Mesenchymal stem cell (in vitro differentiated cells and primary cell): ENCODE results near the gene CDIP1.

Source experiments
- DNase-seq: peaks from one replicate; pipeline ENCODE4 v3.0.0-alpha.2; 2013
- H2AFZ ChIP-seq: one replicate; pipeline ENCODE4 v1.6.1; 2013; ENCODE audit warnings: low read depth, mild to moderate bottlenecking, control low read depth, inconsistent platforms, low read length, moderate library complexity
- H2AK5ac ChIP-seq: 2 replicates; pipeline ENCODE4 v1.6.1; 2013; ENCODE audit warnings: low read length, moderate library complexity, mild to moderate bottlenecking, inconsistent platforms; ENCODE audit not compliant: severe bottlenecking
- H2BK120ac ChIP-seq: one replicate; pipeline ENCODE4 v1.6.1; 2013; ENCODE audit warnings: low read depth, mild to moderate bottlenecking, inconsistent platforms, low read length, moderate library complexity
- H2BK12ac ChIP-seq, 2 experiments: one replicate each; pipeline ENCODE4 v1.6.1; 2013; ENCODE audit warnings: inconsistent platforms in 2 of 2, low read length in 2 of 2, mild to moderate bottlenecking in 2 of 2, moderate library complexity in 2 of 2, control low read depth in 1 of 2
- H2BK15ac ChIP-seq: one replicate; pipeline ENCODE4 v1.6.1; 2013; ENCODE audit warnings: mild to moderate bottlenecking, low read depth, inconsistent platforms; ENCODE audit not compliant: poor library complexity, severe bottlenecking
- H2BK5ac ChIP-seq: 2 replicates; pipeline ENCODE4 v1.6.1; 2013; ENCODE audit warnings: low read depth, mild to moderate bottlenecking, low read length, control low read depth, inconsistent platforms; ENCODE audit not compliant: poor library complexity, severe bottlenecking
- H3K14ac ChIP-seq, 2 experiments: one replicate each; pipeline ENCODE4 v1.6.1; 2013; ENCODE audit warnings: inconsistent platforms in 2 of 2, low read length in 2 of 2, control low read depth in 1 of 2, mild to moderate bottlenecking in 1 of 2, moderate library complexity in 1 of 2
- H3K18ac ChIP-seq, 2 experiments: one replicate each; pipeline ENCODE4 v1.6.1; 2013; ENCODE audit warnings: inconsistent platforms in 2 of 2, low read length in 2 of 2, control low read depth in 1 of 2, low read depth in 1 of 2, mild to moderate bottlenecking in 1 of 2
- H3K23ac ChIP-seq, 2 experiments: one replicate each; pipeline ENCODE4 v1.6.1; 2013; ENCODE audit warnings: inconsistent platforms in 2 of 2, low read length in 2 of 2, mild to moderate bottlenecking in 2 of 2, moderate library complexity in 2 of 2, control low read depth in 1 of 2
- H3K27ac ChIP-seq: 2 replicates; pipeline ENCODE4 v1.5.1; 2013; ENCODE audit warnings: mild to moderate bottlenecking, moderate library complexity, low read length, control low read depth, inconsistent platforms; ENCODE audit not compliant: poor library complexity, severe bottlenecking
- H3K27me3 ChIP-seq, 2 experiments: 2 replicates each; pipeline versions ENCODE4 v1.6.1 to v1.7.0; 2013; ENCODE audit warnings: low read length in 2 of 2, mild to moderate bottlenecking in 2 of 2, moderate library complexity in 2 of 2, control low read depth in 1 of 2, inconsistent platforms in 1 of 2; ENCODE audit not compliant: control insufficient read depth in 1 of 2, insufficient read depth in 1 of 2
- H3K36me3 ChIP-seq, 2 experiments: 2 replicates each; pipeline versions ENCODE4 v1.6.1 to v1.7.0; 2013; ENCODE audit warnings: low read length in 2 of 2, control low read depth in 1 of 2, inconsistent platforms in 1 of 2, low read depth in 1 of 2, mild to moderate bottlenecking in 1 of 2; ENCODE audit not compliant: insufficient read depth in 2 of 2, control insufficient read depth in 1 of 2
- H3K4ac ChIP-seq, 2 experiments: one replicate each; pipeline ENCODE4 v1.6.1; 2013; ENCODE audit warnings: inconsistent platforms in 2 of 2, low read length in 2 of 2, mild to moderate bottlenecking in 2 of 2, moderate library complexity in 2 of 2, control low read depth in 1 of 2, low read depth in 1 of 2
- H3K4me1 ChIP-seq: 2 replicates; pipeline ENCODE4 v1.6.1; 2013; ENCODE audit warnings: low read depth, low read length, control low read depth; ENCODE audit not compliant: control insufficient read depth, insufficient read depth
- H3K4me2 ChIP-seq: 2 replicates; pipeline ENCODE4 v1.6.1; 2013; ENCODE audit warnings: low read length, mild to moderate bottlenecking, inconsistent platforms; ENCODE audit not compliant: poor library complexity, severe bottlenecking
- H3K4me3 ChIP-seq, 2 experiments: 2 replicates each; pipeline versions ENCODE4 v1.5.1 to v1.7.0; 2013; ENCODE audit warnings: low read length in 2 of 2, mild to moderate bottlenecking in 2 of 2, control low read depth in 1 of 2, low read depth in 1 of 2; ENCODE audit not compliant: insufficient read depth in 1 of 2
- H3K79me1 ChIP-seq: replicated peaks from 2 replicates; pipeline ENCODE4 v1.6.1; 2013; ENCODE audit warnings: mild to moderate bottlenecking, control low read depth, low read length, inconsistent platforms; ENCODE audit not compliant: poor library complexity, severe bottlenecking
- H3K9ac ChIP-seq: 2 replicates; pipeline ENCODE4 v1.7.0; 2013; ENCODE audit warnings: mild to moderate bottlenecking, low read length, moderate library complexity
- H3K9me3 ChIP-seq: 2 replicates; pipeline ENCODE4 v1.7.0; 2013; ENCODE audit warnings: mild to moderate bottlenecking, low read length; ENCODE audit not compliant: control insufficient read depth
- H4K8ac ChIP-seq: one replicate; pipeline ENCODE4 v1.6.1; 2013; ENCODE audit warnings: inconsistent platforms, mild to moderate bottlenecking, low read length, moderate library complexity
- H4K91ac ChIP-seq: one replicate; pipeline ENCODE4 v1.6.1; 2013; ENCODE audit warnings: mild to moderate bottlenecking, low read length, inconsistent platforms
- WGBS: methylation state at CpG from one replicate; pipeline ENCODE4 v1.1.7; 2013; ENCODE audit warnings: mixed read lengths; 5-methylcytosine and 5-hydroxymethylcytosine counted together

Gene CDIP1

GRCh38 chr16:4474192-4474961, 64.2 kb downstream of the CDIP1 start, which contains the start of gene NMRAL1:
NMRAL1 (minus strand) TSS chr16:4474625; CDS start chr16:4474132, 493 bp downstream.
- Histone ChIP-seq H4K8ac (peak within 1 kb of the TSS; percentile 84), H2BK5ac (no peak within 1 kb of the TSS), H3K18ac (peak within 1 kb of the TSS; percentile 34 to 94), H3K9me3 (no peaks in the 10 kb centered on the region), H3K27me3 (no peaks in the 10 kb centered on the region), H3K9ac (peak within 1 kb of the TSS; percentile 81), H2BK12ac (peak within 1 kb of the TSS in 1 of 2 experiments; percentile 56), H3K23ac (peak within 1 kb of the TSS in 1 of 2 experiments; percentile 72), H3K14ac (peak within 1 kb of the TSS in 1 of 2 experiments; percentile 93), H2BK15ac (peak within 1 kb of the TSS; percentile 80), H3K4me1 (peaks cover 11% of the 10 kb centered on the region), H3K79me1 (peaks cover 16% of the 10 kb centered on the region), H3K27ac (no peak within 1 kb of the TSS), H2AFZ (peak within 1 kb of the TSS; percentile 71), H3K36me3 (peaks cover under 1% of the 10 kb centered on the region in 2 experiments), H2AK5ac (peak within 1 kb of the TSS; percentile 73), H2BK120ac (peak within 1 kb of the TSS; percentile 87), H3K4me3 (peak within 1 kb of the TSS; percentile 82 to 83), H4K91ac (peak within 1 kb of the TSS; percentile 85), H3K4ac (peak within 1 kb of the TSS; percentile 89 to 94), H3K4me2 (peak within 1 kb of the TSS; percentile 90)
- DNase-seq = peak; percentile 89
- WGBS = 4% methylated on average over 47 of the region's 60 CpGs

- no peak overlapping the region for H3K23ac ChIP-seq
- no peak overlapping the region for H3K9ac ChIP-seq
- peaks cover 11% of the 10 kb centered on the region for H3K4me1 ChIP-seq
- H3K79me1 ChIP-seq = peaks cover 14% of the 10 kb centered on the region
- no peak overlapping the region for H3K4ac ChIP-seq
- H3K14ac ChIP-seq = no peak overlapping the region
- no peak overlapping the region for H2AK5ac ChIP-seq
- no peak overlapping the region for H3K27ac ChIP-seq
- DNase-seq = no peak
- no peak overlapping the region for H3K4me2 ChIP-seq
- H3K4me3 ChIP-seq = peak overlapping the region in 1 of 2 experiments; percentile 83
- H2BK5ac ChIP-seq = no peak overlapping the region
- H2AFZ ChIP-seq = no peak overlapping the region
- H2BK120ac ChIP-seq = no peak overlapping the region
- H3K36me3 ChIP-seq = peaks cover 13 to 14% of the 10 kb centered on the region in 2 experiments
- H2BK12ac ChIP-seq = no peak overlapping the region
- H3K9me3 ChIP-seq = no peaks in the 10 kb centered on the region
- no peaks in the 10 kb centered on the region for H3K27me3 ChIP-seq
- WGBS = 70% methylated on average over 4 of the region's 4 CpGs
- no peak overlapping the region for H4K8ac ChIP-seq
- H2BK15ac ChIP-seq = no peak overlapping the region
- no peak overlapping the region for H3K18ac ChIP-seq
- H4K91ac ChIP-seq = no peak overlapping the region
Measured at GRCh38 chr16:4472880-4473279, 65.7 kb downstream of the CDIP1 start.

- H2AFZ ChIP-seq = no peak overlapping the region
- H3K36me3 ChIP-seq = peaks cover 18 to 22% of the 10 kb centered on the region in 2 experiments
- H3K4me1 ChIP-seq = peaks cover 11% of the 10 kb centered on the region
- H2BK120ac ChIP-seq = no peak overlapping the region
- H3K4ac ChIP-seq = no peak overlapping the region
- no peak overlapping the region for H3K23ac ChIP-seq
- no peak overlapping the region for H2AK5ac ChIP-seq
- no peak for DNase-seq
- no peak overlapping the region for H3K18ac ChIP-seq
- no peak overlapping the region for H3K27ac ChIP-seq
- no peak overlapping the region for H2BK12ac ChIP-seq
- H3K27me3 ChIP-seq = no peaks in the 10 kb centered on the region
- no peak overlapping the region for H2BK15ac ChIP-seq
- H3K4me3 ChIP-seq = no peak overlapping the region
- no peak overlapping the region for H3K14ac ChIP-seq
- H2BK5ac ChIP-seq = no peak overlapping the region
- H4K91ac ChIP-seq = no peak overlapping the region
- no peak overlapping the region for H4K8ac ChIP-seq
- peaks cover 14% of the 10 kb centered on the region for H3K79me1 ChIP-seq
- H3K9me3 ChIP-seq = no peaks in the 10 kb centered on the region
- no peak overlapping the region for H3K4me2 ChIP-seq
- H3K9ac ChIP-seq = no peak overlapping the region
- WGBS = 98% methylated on average over 5 of the region's 5 CpGs
Measured at GRCh38 chr16:4471869-4472268, 66.7 kb downstream of the CDIP1 start.

GRCh38 chr16:4468972-4469371, 69.6 kb downstream of the CDIP1 start:
- WGBS = 95% methylated on average over 10 of the region's 10 CpGs
- peaks cover 9% of the 10 kb centered on the region for H3K4me1 ChIP-seq
- no peaks in the 10 kb centered on the region for H3K9me3 ChIP-seq
- no peak overlapping the region for H3K27ac ChIP-seq
- no peak overlapping the region for H2BK12ac ChIP-seq
- H4K8ac ChIP-seq = no peak overlapping the region
- no peak overlapping the region for H3K18ac ChIP-seq
- no peak overlapping the region for H2BK120ac ChIP-seq
- no peak overlapping the region for H4K91ac ChIP-seq
- peaks cover 40 to 42% of the 10 kb centered on the region in 2 experiments for H3K36me3 ChIP-seq
- H3K9ac ChIP-seq = no peak overlapping the region
- no peak overlapping the region for H2BK15ac ChIP-seq
- DNase-seq = no peak
- no peak overlapping the region for H2BK5ac ChIP-seq
- H3K4ac ChIP-seq = no peak overlapping the region
- H3K79me1 ChIP-seq = peaks cover 14% of the 10 kb centered on the region
- H2AFZ ChIP-seq = no peak overlapping the region
- H3K23ac ChIP-seq = no peak overlapping the region
- H3K4me3 ChIP-seq = no peak overlapping the region
- no peak overlapping the region for H3K14ac ChIP-seq
- H2AK5ac ChIP-seq = no peak overlapping the region
- no peak overlapping the region for H3K4me2 ChIP-seq
- no peaks in the 10 kb centered on the region for H3K27me3 ChIP-seq
